GM12892 (cell line): ENCODE results near the gene GAK.
"Not testable (repeated sequence)": the region's sequence is repeated elsewhere in the genome, so short reads cannot be mapped to it uniquely, and the experiment has no call there.

Source experiments
- DNase-seq: peaks from one replicate; pipeline ENCODE4 v3.0.0; 2011; ENCODE audit not compliant: insufficient read length
- FAIRE-seq: peaks from 2 replicates; lab custom pipeline; 2011; peaks lifted over from hg19 to GRCh38; lab: Jason Lieb, UNC
- POLR2A ChIP-seq: IDR thresholded peaks from 2 replicates; pipeline ENCODE4 v1.6.1; 2011; ENCODE audit warnings: low read depth, low read length, control low read depth
- POLR2AphosphoS5 ChIP-seq: IDR thresholded peaks from 2 replicates; pipeline ENCODE4 v1.6.1; 2011; ENCODE audit warnings: low read depth, low read length, control low read depth
- TAF1 ChIP-seq: IDR thresholded peaks from 2 replicates; pipeline ENCODE4 v1.6.1; 2011; ENCODE audit warnings: low read depth, mild to moderate bottlenecking, control low read depth, low read length, borderline replicate concordance

Gene GAK

GRCh38 chr4:807792-808191 lies 124.3 kb downstream of the GAK start:
- FAIRE-seq (no peak), DNase-seq (no peak)
- no peak for TF ChIP-seq POLR2A
- TF ChIP-seq TAF1 = no peak
- TF ChIP-seq POLR2AphosphoS5 = no peak

- FAIRE-seq = not testable (repeated sequence)
These were observed 125.1 kb downstream of the GAK start for GRCh38 chr4:806979-807378.

GRCh38 chr4:804804-805203 lies 127.3 kb downstream of the GAK start:
- TF ChIP-seq POLR2AphosphoS5 = no peak
- TF ChIP-seq TAF1 = no peak
- TF ChIP-seq POLR2A = no peak
- DNase-seq (no peak), FAIRE-seq (no peak)

More at GRCh38 chr4:806979-807378, 125.1 kb downstream of the GAK start:
- DNase-seq = not testable (repeated sequence)

- TF ChIP-seq TAF1 = no peak
- no peak for TF ChIP-seq POLR2A
- no peak for TF ChIP-seq POLR2AphosphoS5
- DNase-seq (no peak), FAIRE-seq (no peak)
These were observed 128.2 kb downstream of the GAK start for GRCh38 chr4:803884-804283.

- DNase-seq (no peak), FAIRE-seq (no peak)
- TF ChIP-seq TAF1 (no peak), POLR2A (no peak), POLR2AphosphoS5 (no peak)
These were observed 130.5 kb downstream of the GAK start for GRCh38 chr4:801436-802124.
